GM19035 (cell line): ENCODE measurements around the gene WSB2.
"Not testable (repeated sequence)": the region's sequence is repeated elsewhere in the genome, so short reads cannot be mapped to it uniquely, and the experiment has no call there.

Source experiments
- ATAC-seq: cut with Tn5 transposase; IDR thresholded peaks from one replicate; pipeline ENCODE4 v1.9.1; 2021; ENCODE audit not compliant: unreplicated experiment

Gene WSB2

GRCh38 chr12:118036672-118037411 lies 24.1 kb downstream of the WSB2 start:
- ATAC-seq: no peak

- ATAC-seq: peak; percentile 82
Measured at GRCh38 chr12:118035190-118036041, 25.6 kb downstream of the WSB2 start.

- ATAC-seq: no peak
Measured at GRCh38 chr12:118034429-118035189, 26.4 kb downstream of the WSB2 start.

- ATAC-seq: no peak
Measured at GRCh38 chr12:118033902-118034301, 27.1 kb downstream of the WSB2 start.

- no peak for ATAC-seq
Measured at GRCh38 chr12:118033323-118033722, 27.7 kb downstream of the WSB2 start.

- ATAC-seq: no peak
Measured at GRCh38 chr12:118032188-118032587, 28.8 kb downstream of the WSB2 start.

GRCh38 chr12:118029166-118029565 lies 31.8 kb downstream of the WSB2 start:
- no peak for ATAC-seq

GRCh38 chr12:118025168-118025567 lies 35.8 kb downstream of the WSB2 start:
- no peak for ATAC-seq

- ATAC-seq: no peak
Measured at GRCh38 chr12:118023301-118023860, 37.6 kb downstream of the WSB2 start.

- ATAC-seq: no peak
Measured at GRCh38 chr12:118022728-118023109, 38.3 kb downstream of the WSB2 start.

GRCh38 chr12:118022097-118022727 lies 38.8 kb downstream of the WSB2 start:
- not testable (repeated sequence) for ATAC-seq

GRCh38 chr12:118020036-118020435 lies 40.9 kb downstream of the WSB2 start:
- no peak for ATAC-seq

- ATAC-seq: no peak
Measured at GRCh38 chr12:118017926-118018325, 43.1 kb downstream of the WSB2 start.

GRCh38 chr12:118016424-118017264 lies 44.3 kb downstream of the WSB2 start, which contains the start of gene RFC5:
TSS of gene RFC5 (plus strand) at chr12:118016703. CDS start at chr12:118016828, 125 bp downstream.
- ATAC-seq: peak; percentile 96

- ATAC-seq: no peak
Measured at GRCh38 chr12:118015944-118016343, 45.0 kb downstream of the WSB2 start.

GRCh38 chr12:118015306-118015705 lies 45.7 kb downstream of the WSB2 start:
- no peak for ATAC-seq

GRCh38 chr12:118013283-118013682 lies 47.7 kb downstream of the WSB2 start:
- ATAC-seq: no peak

GRCh38 chr12:118011961-118012360 lies 49.0 kb downstream of the WSB2 start:
- ATAC-seq: no peak

GRCh38 chr12:118011377-118011776 lies 49.6 kb downstream of the WSB2 start:
- ATAC-seq: no peak

- ATAC-seq: no peak
Measured at GRCh38 chr12:118010903-118011302, 50.1 kb downstream of the WSB2 start.
